GM12873 (cell line): ENCODE results near the gene ZMAT3.

Source experiments
- TF ChIP-seq, protein P1 (sequence below): IDR thresholded peaks from 2 replicates; pipeline ENCODE4 v1.5.1; 2012; ENCODE audit warnings: low read depth, mild to moderate bottlenecking, moderate library complexity, low read length, control low read depth; ENCODE audit not compliant: insufficient read depth; ENCODE audit errors: missing control alignments

The ZMAT3 gene, protein sequence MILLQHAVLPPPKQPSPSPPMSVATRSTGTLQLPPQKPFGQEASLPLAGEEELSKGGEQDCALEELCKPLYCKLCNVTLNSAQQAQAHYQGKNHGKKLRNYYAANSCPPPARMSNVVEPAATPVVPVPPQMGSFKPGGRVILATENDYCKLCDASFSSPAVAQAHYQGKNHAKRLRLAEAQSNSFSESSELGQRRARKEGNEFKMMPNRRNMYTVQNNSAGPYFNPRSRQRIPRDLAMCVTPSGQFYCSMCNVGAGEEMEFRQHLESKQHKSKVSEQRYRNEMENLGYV

GRCh38 chr3:179071323-179072099 is at the start of gene ZMAT3:
ZMAT3 (minus strand) TSS chr3:179071809; CDS start chr3:179067752, 4,057 bp downstream.
- TF ChIP-seq, protein P1, sequence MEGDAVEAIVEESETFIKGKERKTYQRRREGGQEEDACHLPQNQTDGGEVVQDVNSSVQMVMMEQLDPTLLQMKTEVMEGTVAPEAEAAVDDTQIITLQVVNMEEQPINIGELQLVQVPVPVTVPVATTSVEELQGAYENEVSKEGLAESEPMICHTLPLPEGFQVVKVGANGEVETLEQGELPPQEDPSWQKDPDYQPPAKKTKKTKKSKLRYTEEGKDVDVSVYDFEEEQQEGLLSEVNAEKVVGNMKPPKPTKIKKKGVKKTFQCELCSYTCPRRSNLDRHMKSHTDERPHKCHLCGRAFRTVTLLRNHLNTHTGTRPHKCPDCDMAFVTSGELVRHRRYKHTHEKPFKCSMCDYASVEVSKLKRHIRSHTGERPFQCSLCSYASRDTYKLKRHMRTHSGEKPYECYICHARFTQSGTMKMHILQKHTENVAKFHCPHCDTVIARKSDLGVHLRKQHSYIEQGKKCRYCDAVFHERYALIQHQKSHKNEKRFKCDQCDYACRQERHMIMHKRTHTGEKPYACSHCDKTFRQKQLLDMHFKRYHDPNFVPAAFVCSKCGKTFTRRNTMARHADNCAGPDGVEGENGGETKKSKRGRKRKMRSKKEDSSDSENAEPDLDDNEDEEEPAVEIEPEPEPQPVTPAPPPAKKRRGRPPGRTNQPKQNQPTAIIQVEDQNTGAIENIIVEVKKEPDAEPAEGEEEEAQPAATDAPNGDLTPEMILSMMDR, result no peak

DNA sequence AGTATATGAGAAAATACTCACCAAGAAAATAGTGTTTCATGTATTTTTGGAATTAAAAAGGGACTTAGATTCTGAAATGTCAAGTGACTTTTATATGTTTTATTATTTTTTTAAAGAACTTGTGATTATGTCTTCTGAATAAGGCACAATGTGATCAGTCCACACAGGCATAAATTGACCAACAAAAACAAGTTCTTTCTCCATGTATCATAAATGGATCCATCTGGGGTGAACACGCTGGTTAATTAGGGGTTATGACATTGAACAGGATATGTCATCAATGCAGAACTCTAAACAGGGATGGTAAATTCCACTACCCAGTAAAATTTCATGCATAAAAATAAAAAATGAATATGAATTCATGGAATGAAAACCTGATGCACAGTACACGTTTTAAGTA is 45.2 kb upstream of the ZMAT3 start:
- TF ChIP-seq, protein P1, result no peak

DNA sequence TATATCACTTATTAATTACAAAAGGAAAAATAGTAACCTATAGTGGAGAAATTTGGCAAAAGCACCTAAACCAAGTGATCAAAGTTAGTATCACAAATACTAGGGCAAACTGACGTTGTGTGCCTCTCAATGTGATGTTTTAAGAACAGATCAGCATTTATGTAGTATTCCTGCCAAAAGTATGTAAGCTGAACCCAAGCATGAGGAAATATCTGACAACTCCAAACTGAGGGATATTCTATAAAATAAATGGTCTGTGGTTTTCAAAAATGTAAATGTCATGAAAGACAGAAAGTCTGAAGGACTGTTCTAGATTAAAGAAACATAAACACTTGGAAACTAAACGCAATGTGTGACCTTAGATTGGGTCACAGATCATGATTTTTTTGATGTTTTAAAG is 42.3 kb upstream of the ZMAT3 start:
- TF ChIP-seq, protein P1, result no peak

DNA sequence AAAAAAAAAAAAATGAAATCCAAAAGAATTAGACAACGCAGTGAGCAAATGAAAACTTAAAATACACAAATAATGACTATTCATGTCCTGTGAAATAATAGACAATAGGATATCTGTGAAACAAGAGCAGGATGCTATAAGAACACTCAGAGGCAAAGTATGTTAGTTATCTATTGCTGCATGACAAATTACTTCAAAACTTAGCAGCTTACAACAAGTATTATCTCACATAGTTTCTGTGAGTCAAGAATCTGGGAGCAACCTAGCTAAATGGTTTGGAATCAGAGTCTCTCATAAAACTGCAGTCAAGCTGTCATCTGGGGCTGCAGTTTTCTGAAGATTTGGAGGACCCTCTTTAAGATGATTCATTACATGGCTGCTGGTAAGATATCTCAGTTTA is 36.5 kb upstream of the ZMAT3 start:
- TF ChIP-seq, protein P1, result no peak

DNA sequence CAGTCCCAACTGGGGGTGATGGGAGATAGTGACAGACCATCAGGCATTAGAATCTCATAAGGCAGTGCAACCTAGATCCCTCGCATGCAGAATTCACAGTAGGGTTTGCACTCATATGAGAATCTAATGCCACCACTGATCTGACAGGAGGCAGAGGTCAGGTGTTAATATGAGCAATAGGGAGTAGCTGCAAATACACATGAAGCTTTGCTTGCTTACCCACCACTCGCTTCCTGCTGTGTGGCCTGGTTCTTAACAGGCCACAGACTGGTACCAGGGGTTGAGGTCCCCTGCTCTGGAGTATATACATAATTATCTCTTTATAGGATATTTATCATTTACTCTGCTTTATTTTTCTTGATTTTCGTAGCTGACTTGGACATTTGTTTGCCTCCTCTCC is 36.0 kb upstream of the ZMAT3 start:
- TF ChIP-seq, protein P1, result no peak

DNA sequence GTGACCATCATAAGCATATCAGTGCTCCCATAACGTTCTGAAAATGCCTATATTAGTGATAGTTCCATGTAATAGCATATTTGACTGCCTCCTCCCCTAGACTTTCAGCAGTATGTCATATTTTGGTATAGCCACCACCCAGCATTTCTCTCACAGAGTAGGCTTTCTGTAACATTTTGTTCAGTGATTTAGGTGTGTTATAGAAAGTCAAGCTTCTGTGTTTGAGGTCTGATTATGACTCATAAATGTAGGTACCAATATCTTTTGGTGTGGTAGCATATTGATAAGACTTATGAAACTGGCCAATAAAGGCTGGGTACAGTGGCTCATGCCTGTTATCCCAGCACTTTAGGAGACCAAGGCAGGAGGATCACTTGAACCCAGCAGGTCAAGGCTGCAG is 34.3 kb upstream of the ZMAT3 start:
- TF ChIP-seq, protein P1, result no peak

- TF ChIP-seq, protein P1, result no peak
These were observed 29.0 kb upstream of the ZMAT3 start for GRCh38 chr3:179100652-179101051.
